Esophagus (tissue), 2 donors: ENCODE measurements around the gene LMBR1L. TPM values are rescaled to one million over a fixed set of nuclear protein-coding genes. Genes with fewer than 3 reads are reported as not detected.

Experiments used
- H3K27ac ChIP-seq, 2 donors: one replicate each; pipeline ENCODE4 v1.5.1; 2013; ENCODE audit warnings: low read depth in 2 of 2, mild to moderate bottlenecking in 2 of 2, inconsistent platforms in 1 of 2, low read length in 1 of 2, moderate library complexity in 1 of 2
- H3K27me3 ChIP-seq, 2 donors: one replicate each; pipeline ENCODE4 v1.6.1; 2013; ENCODE audit warnings: low read length in 2 of 2, control low read depth in 1 of 2, mild to moderate bottlenecking in 1 of 2; ENCODE audit not compliant: insufficient read depth in 2 of 2, control insufficient read depth in 1 of 2
- H3K36me3 ChIP-seq, 2 donors: one replicate each; pipeline ENCODE4 v1.6.1; 2013; ENCODE audit warnings: low read length in 1 of 2; ENCODE audit not compliant: control insufficient read depth in 2 of 2, insufficient read depth in 2 of 2
- H3K4me1 ChIP-seq, 2 donors: one replicate each; pipeline ENCODE4 v1.6.1; 2013; ENCODE audit warnings: low read length in 1 of 2; ENCODE audit not compliant: control insufficient read depth in 2 of 2, insufficient read depth in 2 of 2
- H3K4me3 ChIP-seq, 2 donors: one replicate each; pipeline ENCODE4 v1.5.1; 2013; ENCODE audit warnings: low read length in 2 of 2, mild to moderate bottlenecking in 2 of 2, low read depth in 1 of 2, moderate library complexity in 1 of 2
- H3K9me3 ChIP-seq, 2 donors: one replicate each; pipeline ENCODE4 v1.6.1; 2013; ENCODE audit warnings: mild to moderate bottlenecking in 2 of 2, low read depth in 1 of 2, low read length in 1 of 2, moderate library complexity in 1 of 2; ENCODE audit not compliant: control insufficient read depth in 2 of 2, insufficient read depth in 1 of 2
- WGBS, 2 donors: extraction: QIAGEN DNeasy Blood & Tissue Kit; methylation state at CpG; one replicate each; pipeline ENCODE4 v1.1.7; 2013; 5-methylcytosine and 5-hydroxymethylcytosine counted together
- polyA plus RNA-seq, 2 donors: library from polyadenylated mRNA; stranded (reverse); fragments of 200-250 nt; gene quantifications; one replicate each; pipeline ENCODE4 v1.2.3, GENCODE V29; 2013
- donor health status: healthy with polysubstance abuse.
- donor health status: Bipolar disorder and iron deficiency.

The LMBR1L gene
- polyA plus RNA-seq, 2 donors: 28.3 to 36.2 TPM

- 79 to 82% methylated on average over 4 of the region's 4 CpGs for WGBS, 2 donors
- H3K27ac ChIP-seq: no peak overlapping the region
- H3K27me3 ChIP-seq: no peaks in the 10 kb centered on the region
- H3K4me1 ChIP-seq: no peaks in the 10 kb centered on the region
- no peak overlapping the region for H3K4me3 ChIP-seq
- peaks cover 0 to 6% of the 10 kb centered on the region in 2 donors for H3K36me3 ChIP-seq
- no peaks in the 10 kb centered on the region for H3K9me3 ChIP-seq
Observed at GRCh38 chr12:49126852-49127763, 16.5 kb upstream of the LMBR1L start.

- Histone ChIP-seq H3K4me1 (no peaks in the 10 kb centered on the region), H3K27me3 (no peaks in the 10 kb centered on the region), H3K9me3 (no peaks in the 10 kb centered on the region), H3K4me3 (no peak overlapping the region), H3K27ac (no peak overlapping the region), H3K36me3 (no peaks in the 10 kb centered on the region)
- WGBS, 2 donors: 32 to 33% methylated on average over 6 of the region's 6 CpGs
Observed at GRCh38 chr12:49121047-49121696, 10.5 kb upstream of the LMBR1L start.

- Histone ChIP-seq H3K36me3 (peaks cover 0 to 4% of the 10 kb centered on the region in 2 donors), H3K4me1 (peaks cover 7% of the 10 kb centered on the region in 2 donors), H3K27ac (peak overlapping the region; percentile 87 to 93), H3K27me3 (no peaks in the 10 kb centered on the region), H3K9me3 (no peaks in the 10 kb centered on the region), H3K4me3 (peak overlapping the region; percentile 10 to 23)
- WGBS, 2 donors: 42 to 47% methylated on average over 6 of the region's 6 CpGs
Observed at GRCh38 chr12:49111206-49111605, 559 bp upstream of the LMBR1L start.

GRCh38 chr12:49109641-49110463, 795 bp downstream of the LMBR1L start:
- H3K4me1 ChIP-seq: peaks cover 10 to 19% of the 10 kb centered on the region in 2 donors
- H3K4me3 ChIP-seq: peak overlapping the region; percentile 82 to 90
- no peaks in the 10 kb centered on the region for H3K9me3 ChIP-seq
- H3K27ac ChIP-seq: peak overlapping the region; percentile 93 to 97
- H3K36me3 ChIP-seq: peaks cover 0 to 12% of the 10 kb centered on the region in 2 donors
- 4 to 6% methylated on average over 30 to 33 of the region's 33 CpGs for WGBS, 2 donors
- H3K27me3 ChIP-seq: no peaks in the 10 kb centered on the region

GRCh38 chr12:49108958-49109404, 1.7 kb downstream of the LMBR1L start:
- 21 to 38% methylated on average over 4 of the region's 4 CpGs for WGBS, 2 donors
- Histone ChIP-seq H3K4me1 (peaks cover 10 to 23% of the 10 kb centered on the region in 2 donors), H3K4me3 (peak overlapping the region; percentile 3 to 82), H3K27me3 (no peaks in the 10 kb centered on the region), H3K36me3 (peaks cover 0 to 17% of the 10 kb centered on the region in 2 donors), H3K27ac (peak overlapping the region; percentile 93 to 97), H3K9me3 (no peaks in the 10 kb centered on the region)

GRCh38 chr12:49105504-49106084, 5.1 kb downstream of the LMBR1L start:
- H3K4me3 ChIP-seq: no peak overlapping the region
- peak overlapping the region; percentile 51 to 90 for H3K27ac ChIP-seq
- H3K36me3 ChIP-seq: peaks cover 19 to 42% of the 10 kb centered on the region in 2 donors
- H3K9me3 ChIP-seq: peaks cover 0 to 2% of the 10 kb centered on the region in 2 donors
- 58 to 71% methylated on average over 9 of the region's 9 CpGs for WGBS, 2 donors
- H3K27me3 ChIP-seq: no peaks in the 10 kb centered on the region
- H3K4me1 ChIP-seq: peaks cover 10 to 23% of the 10 kb centered on the region in 2 donors

GRCh38 chr12:49104822-49105221, 5.8 kb downstream of the LMBR1L start:
- WGBS, 2 donors: 67 to 75% methylated on average over 3 of the region's 3 CpGs
- Histone ChIP-seq H3K4me3 (no peak overlapping the region), H3K36me3 (peaks cover 19 to 46% of the 10 kb centered on the region in 2 donors), H3K27me3 (no peaks in the 10 kb centered on the region), H3K4me1 (peaks cover 10 to 23% of the 10 kb centered on the region in 2 donors), H3K9me3 (peaks cover 0 to 2% of the 10 kb centered on the region in 2 donors), H3K27ac (peak overlapping the region in 1 of 2 donors; percentile 90)

GRCh38 chr12:49100380-49100779, 10.3 kb downstream of the LMBR1L start:
- Histone ChIP-seq H3K4me1 (peaks cover under 1 to 10% of the 10 kb centered on the region in 2 donors), H3K36me3 (peaks cover 26 to 47% of the 10 kb centered on the region in 2 donors), H3K9me3 (peaks cover 0 to 2% of the 10 kb centered on the region in 2 donors), H3K27ac (no peak overlapping the region), H3K4me3 (no peak overlapping the region), H3K27me3 (no peaks in the 10 kb centered on the region)
- WGBS, 2 donors: 84 to 94% methylated on average over 6 of the region's 6 CpGs
